Measurements from ENCODE around the gene MMRN2.
"Not testable (repeated sequence)": the region's sequence is repeated elsewhere in the genome, so short reads cannot be mapped to it uniquely, and the experiment has no call there.

The MMRN2 gene

DNA sequence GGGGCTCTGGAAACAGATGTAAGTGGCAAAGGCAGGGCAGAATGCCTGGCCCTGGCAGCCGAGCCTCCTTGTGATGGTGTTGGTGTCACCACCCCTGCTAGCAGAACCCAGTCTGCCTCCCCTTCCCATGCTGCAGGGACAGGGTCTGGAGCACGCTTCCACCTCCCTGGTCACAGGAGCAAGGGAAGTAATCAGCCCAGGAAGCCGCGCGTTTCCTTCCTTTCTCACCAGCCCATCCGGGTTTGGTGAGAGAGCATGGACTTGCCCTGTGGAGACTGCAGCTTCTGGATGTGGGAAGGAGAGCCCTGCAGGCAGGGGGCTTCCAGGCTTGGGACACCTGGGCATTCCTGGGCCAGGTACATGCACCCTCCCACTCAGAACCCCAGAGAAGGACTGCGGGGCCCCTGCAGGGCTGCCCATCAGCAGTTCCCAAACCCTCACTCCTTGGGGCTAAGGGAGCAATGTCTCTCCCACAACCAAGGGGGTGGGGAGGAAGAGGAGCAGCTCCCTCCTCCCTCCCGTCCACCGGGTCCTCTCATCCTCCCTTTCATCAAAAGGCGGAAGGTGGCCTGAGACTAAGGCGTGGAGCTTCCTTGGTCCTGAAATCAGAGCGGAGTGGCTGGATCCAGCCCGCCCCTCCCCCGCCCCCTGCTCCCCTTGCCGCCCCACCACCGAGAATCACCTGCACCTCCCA is 1.8 kb downstream of the MMRN2 start:
- DNase-seq: no peak

DNA sequence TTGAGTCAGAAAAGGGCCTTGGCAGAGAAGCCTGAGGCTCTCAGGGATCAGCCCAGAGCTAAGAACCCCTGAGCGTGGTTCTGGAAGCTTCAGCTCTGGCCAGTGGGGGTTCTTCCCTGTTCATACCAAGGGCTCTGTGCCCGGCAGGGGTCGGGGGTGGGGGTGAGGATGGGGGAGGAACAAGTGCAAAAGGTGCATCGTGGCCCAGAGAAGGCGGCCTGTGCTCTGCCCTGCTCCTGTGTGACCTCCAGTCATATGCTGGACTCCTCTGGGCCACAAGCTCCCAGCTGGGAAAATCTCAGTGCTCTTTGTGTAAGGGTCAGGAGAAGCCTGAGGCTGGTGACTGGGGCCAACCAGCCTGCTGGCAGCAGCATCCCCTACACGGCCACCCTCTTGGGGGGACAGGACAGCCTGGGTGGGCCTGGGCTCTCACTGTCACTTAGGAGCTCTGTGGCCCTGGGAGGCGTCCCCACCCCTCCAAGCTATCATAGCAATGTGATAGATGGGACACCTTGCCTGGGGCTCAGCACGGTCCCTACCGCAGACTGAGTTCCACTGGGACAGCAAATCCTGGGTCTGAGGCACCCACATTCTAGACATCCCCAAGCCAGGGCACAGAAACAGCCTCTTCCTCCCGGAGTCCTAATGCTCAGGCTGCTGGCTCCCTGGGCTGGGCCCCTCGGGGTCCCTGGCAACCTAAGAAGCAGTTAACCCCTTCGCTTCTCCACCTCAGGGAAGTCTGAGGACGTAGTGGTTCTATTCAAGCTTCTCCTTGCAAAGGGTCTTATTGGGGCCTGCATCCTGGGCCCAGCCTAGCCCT is 2.5 kb downstream of the MMRN2 start:
- DNase-seq: no peak

- no peak for DNase-seq
Observed at GRCh38 chr10:86953747-86954680, 3.4 kb downstream of the MMRN2 start.

DNA sequence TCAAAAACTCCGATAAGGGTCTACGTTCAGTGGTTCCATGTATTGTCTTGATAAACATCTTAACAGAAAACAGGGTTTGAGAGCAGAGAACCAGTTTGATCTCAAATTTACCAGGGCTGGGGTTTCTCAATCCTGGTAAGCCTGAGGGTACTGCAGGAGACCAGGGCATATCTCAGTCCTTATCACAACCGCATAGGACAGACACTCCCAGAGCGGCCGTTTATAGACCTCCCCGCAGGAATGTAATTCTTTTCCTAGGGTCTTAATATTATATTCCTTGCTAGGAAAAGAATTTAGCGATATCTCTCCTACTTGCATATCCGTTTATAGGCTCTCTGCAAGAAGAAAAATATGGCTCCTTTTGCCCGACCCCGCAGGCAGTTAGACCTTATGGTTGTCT is 4.7 kb downstream of the MMRN2 start:
- DNase-seq: not testable (repeated sequence)

GRCh38 chr10:86952106-86952505 is 5.3 kb downstream of the MMRN2 start:
- no peak for DNase-seq

DNA sequence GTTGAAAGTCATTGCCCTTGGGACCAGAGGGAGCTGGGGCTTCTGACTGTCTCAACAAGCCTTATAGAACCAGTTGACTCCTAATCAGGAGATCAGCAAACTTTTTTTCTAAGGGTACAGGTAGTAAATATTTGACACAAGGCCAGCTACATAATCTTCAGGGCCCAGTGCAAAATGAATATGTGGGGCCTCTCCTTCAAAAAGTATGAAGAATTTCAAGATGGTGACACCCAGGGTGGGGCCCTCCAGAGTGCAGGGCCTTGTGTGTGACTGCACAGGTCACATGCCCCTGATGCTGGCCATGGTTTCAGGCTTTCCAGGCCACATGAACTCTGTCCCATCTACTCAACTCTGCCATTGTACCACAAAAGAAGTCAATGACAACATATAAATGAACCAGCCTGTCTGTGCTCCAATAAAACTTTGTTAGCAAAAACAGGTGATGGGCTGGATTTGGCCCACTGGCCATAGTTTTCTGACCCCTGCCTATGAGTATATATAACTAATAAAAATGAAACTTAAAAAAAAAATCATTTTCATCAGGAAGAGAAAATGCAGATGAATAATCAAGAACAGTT is 6.1 kb downstream of the MMRN2 start:
- no peak for DNase-seq

- no peak for DNase-seq
Observed at GRCh38 chr10:86950349-86950748, 7.1 kb downstream of the MMRN2 start.

DNA sequence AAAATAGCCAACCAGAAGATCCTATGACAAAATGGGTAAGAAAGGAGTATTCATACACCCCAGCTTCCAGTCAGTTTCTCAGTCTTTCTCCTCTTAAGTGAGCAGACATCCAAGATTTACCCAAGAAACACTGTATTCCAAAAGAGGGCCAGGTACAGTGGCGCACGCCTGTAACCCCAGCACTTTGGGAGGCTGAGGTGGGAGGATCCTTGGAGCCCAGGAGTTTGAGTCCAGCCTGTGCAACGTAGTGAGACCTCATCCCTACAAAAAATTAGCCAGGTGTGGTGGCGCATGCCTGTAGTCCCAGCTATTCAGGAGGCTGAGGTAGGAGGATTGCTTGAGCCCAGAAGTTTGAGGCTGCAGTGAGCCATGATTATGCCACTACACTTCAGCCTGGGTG is 9.6 kb downstream of the MMRN2 start:
- not testable (repeated sequence) for DNase-seq

GRCh38 chr10:86946213-86947155 is 10.9 kb downstream of the MMRN2 start:
- DNase-seq: no peak

GRCh38 chr10:86945361-86946212 is 11.8 kb downstream of the MMRN2 start:
- no peak for DNase-seq

DNA sequence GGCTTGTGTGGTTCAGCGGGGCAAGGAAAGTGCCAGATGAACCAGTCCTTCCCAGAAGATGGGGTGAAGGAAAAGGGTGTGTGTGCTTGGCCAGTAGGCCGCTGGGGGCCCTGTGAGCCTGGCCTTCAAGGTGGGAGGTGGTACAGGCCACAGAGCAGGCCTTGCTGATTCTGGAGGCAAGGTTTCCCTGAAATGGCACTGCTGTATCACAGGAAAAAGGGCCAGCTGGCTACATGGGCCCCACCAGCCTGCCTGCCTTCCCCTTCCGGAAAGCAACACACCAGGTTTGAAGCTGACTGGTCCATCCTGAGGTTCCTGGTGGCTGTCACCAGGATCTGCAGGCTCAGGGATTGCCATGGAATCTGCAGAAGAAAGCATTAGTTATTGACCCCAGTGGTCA is 12.5 kb downstream of the MMRN2 start:
- DNase-seq: no peak

DNA sequence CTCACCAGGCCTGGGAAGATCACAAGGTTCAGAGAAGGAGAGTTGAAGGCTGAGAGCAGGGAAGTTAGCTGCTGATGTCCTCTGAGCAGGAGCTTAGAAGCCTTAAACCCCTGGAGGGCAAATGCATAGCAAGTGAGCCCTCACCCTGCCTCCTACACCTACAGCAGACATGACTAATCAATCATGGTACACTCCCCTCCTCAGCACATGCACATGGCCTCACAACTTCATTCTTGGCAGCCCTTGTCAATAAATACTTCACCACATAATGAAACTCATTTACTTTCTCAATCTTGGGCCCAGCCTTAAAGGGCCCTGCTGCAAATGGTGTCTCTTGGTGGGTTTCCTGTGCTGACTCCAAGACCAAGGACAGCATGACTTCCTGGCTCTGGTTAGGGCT is 12.9 kb downstream of the MMRN2 start:
- DNase-seq: no peak

- no peak for DNase-seq
Observed at GRCh38 chr10:86944031-86944419, 13.4 kb downstream of the MMRN2 start.

DNA sequence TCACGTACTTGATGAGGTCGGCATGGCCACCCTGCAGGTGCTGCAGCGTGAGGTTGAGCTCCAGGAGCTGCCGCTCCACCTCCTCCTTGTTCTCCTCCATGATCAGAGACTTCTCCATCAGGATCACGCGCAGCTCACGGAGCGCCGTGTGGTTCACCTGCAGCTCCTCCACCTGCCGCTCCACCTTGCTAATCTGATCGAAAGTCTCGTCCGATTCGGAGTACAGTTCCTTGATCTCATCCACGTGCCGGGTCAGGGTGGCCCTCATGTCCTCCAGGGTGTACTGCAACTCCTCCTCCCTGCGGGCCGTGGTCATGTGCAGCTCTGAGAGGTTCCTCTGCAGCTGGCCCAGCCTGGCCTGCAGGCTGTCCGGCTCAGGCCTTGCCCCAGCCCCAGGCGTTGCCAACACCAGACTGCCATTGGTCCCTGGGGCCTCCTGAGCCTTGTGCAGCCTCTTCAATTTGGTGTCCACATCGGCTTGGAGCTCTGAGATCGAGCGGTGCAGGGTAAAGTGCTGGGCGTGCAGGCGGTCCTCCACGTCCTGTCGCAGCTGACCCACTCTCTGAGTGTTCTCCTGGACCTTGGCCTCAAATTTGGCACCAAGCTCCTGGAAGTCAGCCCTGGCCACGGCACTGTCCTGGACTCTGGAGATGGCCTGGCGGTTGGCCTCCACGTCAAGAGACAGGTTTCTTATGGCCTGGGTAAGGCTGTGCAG is 13.9 kb downstream of the MMRN2 start:
- no peak for DNase-seq

DNA sequence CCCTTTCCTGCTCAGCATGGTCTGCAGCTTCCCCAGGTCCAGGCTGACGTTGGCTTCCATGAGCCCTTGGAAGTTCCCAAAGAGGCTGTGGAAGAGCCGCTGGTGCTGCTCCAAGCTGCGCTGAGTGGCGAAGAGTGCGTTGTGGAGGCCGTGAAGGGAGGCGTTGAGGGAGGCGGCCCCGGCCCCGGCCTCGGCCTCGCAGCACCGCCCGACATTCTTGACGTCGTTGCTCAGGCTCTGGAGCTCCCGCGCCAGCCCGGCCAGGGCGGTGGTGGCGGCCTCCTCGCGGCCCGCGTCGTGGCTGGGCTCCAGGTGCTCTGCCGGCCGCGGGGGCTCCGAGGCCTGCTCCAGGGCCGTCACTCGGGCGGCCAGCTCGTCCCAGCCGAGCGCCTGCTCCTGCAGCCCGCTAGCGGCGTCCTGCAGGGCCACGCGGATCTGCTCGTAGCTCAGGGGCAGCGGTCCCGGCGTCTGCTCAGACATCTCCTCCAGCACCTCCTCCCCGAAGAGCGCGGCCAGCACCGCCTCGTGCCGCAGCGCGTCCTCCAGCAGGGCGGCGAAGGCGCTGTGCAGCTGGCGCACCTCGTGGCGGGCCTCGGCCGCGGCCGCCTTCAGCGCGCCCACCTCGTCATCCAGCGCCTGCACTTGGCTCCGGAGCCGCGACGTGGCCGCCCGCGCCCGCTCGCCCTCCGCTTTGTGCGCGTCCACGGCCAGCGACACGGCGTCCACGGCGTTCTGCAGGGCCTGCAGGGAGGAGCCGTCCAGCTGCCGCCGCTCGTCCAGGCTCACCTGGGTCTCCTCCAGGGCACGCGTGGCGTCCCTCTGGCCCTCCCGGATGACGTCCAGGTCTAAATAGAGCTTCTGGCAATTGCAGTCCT is 14.7 kb downstream of the MMRN2 start:
- no peak for DNase-seq

DNA sequence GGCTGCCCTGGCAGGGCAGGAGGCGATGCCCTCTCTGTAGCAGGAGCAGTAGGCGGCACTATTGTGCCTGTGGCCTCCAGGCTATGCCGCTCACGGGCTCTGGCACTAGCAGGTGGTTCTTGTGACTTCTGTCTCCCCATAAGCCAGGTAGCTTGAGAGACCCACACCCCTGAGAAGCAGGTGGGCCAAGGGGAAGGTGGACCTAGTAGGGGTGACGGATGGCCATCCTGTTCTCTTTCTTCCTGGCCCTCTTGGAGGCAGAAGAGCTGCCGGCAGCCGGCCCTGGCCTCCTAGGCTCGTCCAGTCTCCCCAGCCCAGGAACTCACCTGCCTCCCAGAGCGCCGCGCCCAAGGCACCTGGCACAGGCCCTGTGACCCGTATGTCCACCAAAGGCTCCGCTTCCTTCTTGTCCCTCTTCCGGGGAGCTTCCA is 15.4 kb downstream of the MMRN2 start:
- DNase-seq: no peak

GRCh38 chr10:86941426-86941825 is 16.0 kb downstream of the MMRN2 start:
- no peak for DNase-seq

DNA sequence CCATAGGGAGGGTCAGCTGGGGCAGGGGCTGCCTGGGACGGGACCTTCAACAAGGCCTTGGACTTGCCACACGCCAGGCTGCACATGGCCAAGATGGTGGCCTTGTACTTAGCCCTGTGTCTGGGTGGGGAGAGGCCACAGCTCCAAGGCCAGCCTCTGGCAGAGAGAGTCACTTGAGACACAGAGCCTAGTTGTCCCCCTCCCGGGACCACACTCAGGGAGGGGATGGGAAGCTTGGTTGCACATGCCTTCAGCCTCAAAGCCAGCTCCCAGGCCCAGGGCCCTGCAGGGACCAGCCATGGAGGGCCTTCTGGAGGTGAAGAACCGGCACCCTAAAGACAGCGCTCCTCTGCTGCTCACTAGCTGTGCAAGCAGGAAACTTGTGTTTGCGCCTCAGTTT is 16.7 kb downstream of the MMRN2 start:
- no peak for DNase-seq

DNA sequence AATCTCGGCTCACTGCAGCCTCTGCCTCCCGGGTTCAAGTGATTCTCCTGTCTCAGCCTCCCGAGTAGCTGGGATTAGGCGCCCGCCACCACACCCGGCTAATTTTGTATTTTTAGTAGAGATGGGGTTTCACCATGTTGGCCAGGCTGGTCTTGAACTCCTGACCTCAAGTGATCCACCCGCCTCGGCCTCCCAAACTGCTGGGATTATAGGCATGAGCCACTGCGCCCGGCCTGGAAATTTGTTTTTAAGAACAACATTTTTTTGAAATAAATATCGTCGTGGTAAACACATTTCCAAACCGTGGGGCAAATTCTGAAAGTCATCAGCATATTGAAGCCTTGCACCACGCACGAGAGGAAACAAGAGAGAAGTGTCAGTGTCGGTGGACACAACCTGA is 17.3 kb downstream of the MMRN2 start:
- not testable (repeated sequence) for DNase-seq

Data from effector CD4-positive, alpha-beta T cell (primary cell).